ENCODE data around the gene ADIRF. TPM values are rescaled to one million over a fixed set of nuclear protein-coding genes. Genes with fewer than 3 reads are reported as not detected.

The ADIRF gene
- total RNA-seq, 2 donors from 2014 or later, result 113 to 115 TPM

DNA sequence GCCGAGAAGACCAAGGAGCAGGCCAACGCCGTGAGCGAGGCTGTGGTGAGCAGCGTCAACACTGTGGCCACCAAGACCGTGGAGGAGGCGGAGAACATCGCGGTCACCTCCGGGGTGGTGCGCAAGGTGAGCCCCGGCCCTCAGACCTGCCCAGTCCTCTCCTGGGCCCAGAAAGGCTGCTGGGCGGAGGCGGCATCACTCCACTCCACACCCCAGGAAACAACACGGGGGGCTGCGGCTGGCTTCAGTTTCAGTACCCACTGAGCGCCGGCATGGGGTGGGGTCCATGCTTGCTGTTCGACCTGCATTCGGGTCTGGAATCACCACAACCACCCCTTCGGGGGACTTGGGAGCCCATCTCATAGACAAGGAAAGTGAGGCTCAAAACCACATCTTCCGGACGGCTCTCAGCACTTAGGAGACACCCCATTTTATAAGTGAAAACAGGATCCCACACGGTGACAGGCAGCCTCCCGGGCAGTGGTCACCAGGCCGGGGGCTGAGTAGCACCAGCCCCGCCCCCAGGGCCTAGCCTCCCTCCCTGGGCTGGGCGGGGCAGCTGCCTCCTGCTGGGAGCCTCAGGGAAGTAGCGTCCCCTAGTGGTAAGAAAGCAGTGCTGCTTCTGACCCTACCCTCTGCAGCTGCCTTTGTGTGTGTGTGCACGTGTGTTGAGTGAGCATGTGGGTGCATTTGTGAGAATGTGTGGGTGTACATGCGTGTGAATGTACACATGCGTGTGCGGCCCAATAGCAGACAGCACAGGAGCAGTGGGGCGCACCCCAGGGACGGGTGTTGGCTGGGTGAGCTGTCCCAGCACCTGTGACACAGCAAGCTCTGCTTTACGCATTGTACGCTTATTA is 8.0 kb upstream of the ADIRF start:
- Histone ChIP-seq H3K27ac (peak overlapping the region in 2 of 4 donors; percentile 8 to 49), H3K4me3 (no peak overlapping the region), H3K4me1 (peaks cover 12% of the 10 kb centered on the region), H3K27me3 (no peaks in the 10 kb centered on the region), H3K36me3 (replicated peaks in 1 of 2; ENCODE audit: insufficient read depth in 1 of 2, low read depth in 2 of 2) (no peaks in the 10 kb centered on the region), H3K9me3 (no peaks in the 10 kb centered on the region)
- intact Hi-C loops (cut with DNase I), result no loop called here
- peak in 3 of 4 donors; percentile 48 to 60 (median 53) for DNase-seq
- TF ChIP-seq, protein P1, sequence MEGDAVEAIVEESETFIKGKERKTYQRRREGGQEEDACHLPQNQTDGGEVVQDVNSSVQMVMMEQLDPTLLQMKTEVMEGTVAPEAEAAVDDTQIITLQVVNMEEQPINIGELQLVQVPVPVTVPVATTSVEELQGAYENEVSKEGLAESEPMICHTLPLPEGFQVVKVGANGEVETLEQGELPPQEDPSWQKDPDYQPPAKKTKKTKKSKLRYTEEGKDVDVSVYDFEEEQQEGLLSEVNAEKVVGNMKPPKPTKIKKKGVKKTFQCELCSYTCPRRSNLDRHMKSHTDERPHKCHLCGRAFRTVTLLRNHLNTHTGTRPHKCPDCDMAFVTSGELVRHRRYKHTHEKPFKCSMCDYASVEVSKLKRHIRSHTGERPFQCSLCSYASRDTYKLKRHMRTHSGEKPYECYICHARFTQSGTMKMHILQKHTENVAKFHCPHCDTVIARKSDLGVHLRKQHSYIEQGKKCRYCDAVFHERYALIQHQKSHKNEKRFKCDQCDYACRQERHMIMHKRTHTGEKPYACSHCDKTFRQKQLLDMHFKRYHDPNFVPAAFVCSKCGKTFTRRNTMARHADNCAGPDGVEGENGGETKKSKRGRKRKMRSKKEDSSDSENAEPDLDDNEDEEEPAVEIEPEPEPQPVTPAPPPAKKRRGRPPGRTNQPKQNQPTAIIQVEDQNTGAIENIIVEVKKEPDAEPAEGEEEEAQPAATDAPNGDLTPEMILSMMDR (IDR thresholded peaks at IDR 0.05), result peak; percentile 60 to 87 (median 72)
- no peak for TF ChIP-seq POLR2A (IDR thresholded peaks at IDR 0.05)
- 64 to 80% methylated on average over 28 to 34 of the region's 37 CpGs for WGBS, 2 donors
- peak; percentile 70 for ATAC-seq

DNA sequence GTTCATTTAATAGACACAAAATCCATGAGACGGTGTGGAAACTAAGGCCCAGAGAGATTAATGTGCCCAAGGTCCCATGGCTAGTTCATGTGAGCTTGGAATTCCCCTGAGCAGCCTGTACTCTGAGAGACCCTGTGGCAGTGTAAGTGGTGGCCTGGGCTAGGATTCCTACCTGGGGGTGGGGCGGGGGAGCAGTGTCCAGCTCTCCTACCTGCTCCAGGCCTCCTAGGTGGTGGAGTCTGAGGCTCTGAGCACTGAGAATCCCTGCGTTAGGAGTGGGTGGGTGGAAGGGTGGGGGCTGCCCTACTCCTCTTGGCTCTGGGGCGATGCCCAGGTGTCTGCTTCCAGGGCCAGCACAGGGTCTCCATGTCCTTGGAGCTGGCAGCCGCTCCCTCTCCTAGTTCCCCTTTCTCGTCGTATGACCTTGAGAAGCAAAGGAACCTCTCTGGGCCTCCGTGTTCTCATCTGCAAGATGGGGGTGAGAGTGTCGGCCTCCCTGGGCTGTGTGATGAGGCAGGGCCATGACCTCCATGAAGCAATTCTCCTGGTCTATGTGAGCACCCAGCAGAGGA is 7.3 kb upstream of the ADIRF start:
- TF ChIP-seq POLR2A (IDR thresholded peaks at IDR 0.05), result no peak
- TF ChIP-seq, protein P1 (IDR thresholded peaks at IDR 0.05), result no peak
- intact Hi-C loops (cut with DNase I), result no loop called here
- H3K27ac ChIP-seq, result no peak overlapping the region
- H3K27me3 ChIP-seq, result no peaks in the 10 kb centered on the region
- H3K4me3 ChIP-seq, result no peak overlapping the region
- H3K4me1 ChIP-seq, result peaks cover 13% of the 10 kb centered on the region
- ATAC-seq (no peak), DNase-seq (no peak)
- no peaks in the 10 kb centered on the region for H3K36me3 ChIP-seq (replicated peaks in 1 of 2; ENCODE audit: insufficient read depth in 1 of 2, low read depth in 2 of 2)
- 62 to 69% methylated on average over 8 to 9 of the region's 9 CpGs for WGBS, 2 donors
- H3K9me3 ChIP-seq, result no peaks in the 10 kb centered on the region

DNA sequence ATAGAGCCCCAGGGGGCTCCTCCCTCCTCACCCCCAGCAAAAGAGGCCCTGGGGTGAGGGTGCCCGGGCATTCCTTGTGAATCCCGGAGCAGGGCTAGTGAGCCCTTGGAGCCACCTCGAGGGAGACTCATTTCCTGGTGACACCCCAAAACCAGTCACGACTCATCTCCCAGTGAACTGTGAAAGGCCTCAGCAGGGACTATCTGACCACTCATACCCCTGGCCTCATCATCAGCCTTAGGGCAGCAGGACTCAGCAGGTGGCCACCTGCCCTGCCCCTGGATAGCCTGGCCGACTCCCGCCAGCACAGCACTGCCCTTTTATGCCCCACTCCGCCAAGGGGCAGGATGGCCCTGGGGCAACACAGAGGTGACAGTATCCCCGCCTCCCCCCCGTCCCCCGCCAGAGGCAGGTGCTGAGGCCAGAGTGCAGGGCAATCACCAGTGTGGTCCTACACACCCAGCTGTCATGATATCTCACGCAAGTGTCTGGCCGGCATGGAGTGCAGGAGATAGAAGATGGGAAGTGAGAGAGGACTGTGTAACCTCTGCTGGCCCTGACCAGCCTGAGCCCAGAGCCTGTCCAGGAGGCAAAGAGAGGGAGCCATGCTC is 6.7 kb upstream of the ADIRF start:
- intact Hi-C loops (cut with DNase I), result no loop called here
- ATAC-seq, result no peak
- H3K27ac ChIP-seq, result no peak overlapping the region

DNA sequence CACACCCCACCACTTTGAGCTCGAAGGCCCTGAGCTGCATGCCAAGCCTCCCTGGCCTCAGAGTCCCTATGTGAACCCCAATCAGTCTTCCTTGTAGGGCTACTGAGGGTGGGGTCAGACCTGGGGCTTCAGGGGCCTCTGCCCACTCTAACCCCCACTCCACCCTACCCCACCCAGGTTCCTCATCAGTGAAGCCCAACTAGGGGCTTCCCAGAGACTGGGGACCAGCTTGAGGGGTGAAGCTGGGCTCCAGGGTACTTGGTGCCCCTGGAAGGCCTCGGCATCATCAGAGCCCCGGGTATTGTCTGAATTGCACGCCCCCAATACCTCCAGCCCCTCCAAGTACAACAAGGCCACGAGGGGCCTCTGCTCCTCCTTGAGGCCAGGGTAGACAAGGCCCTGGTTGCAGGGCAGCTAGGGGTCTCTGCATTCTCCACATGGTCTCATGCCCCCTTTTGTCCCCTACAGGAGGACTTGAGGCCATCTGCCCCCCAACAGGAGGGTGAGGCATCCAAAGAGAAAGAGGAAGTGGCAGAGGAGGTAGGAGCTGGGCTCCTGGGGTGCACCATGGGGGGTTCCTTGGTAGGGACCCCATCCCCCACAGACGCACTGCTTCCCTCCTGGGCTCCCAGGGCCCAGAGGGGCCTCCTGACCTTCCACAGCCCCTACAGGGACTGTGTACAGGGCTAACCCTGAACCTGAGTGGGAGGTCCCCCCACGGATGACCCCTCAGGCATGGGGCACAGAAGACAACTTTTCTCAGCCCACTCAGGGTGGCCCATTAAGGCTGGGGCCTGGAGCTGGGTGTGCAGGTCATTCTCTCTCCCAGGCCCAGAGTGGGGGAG is 5.9 kb upstream of the ADIRF start:
- Histone ChIP-seq H3K36me3 (replicated peaks in 1 of 2; ENCODE audit: insufficient read depth in 1 of 2, low read depth in 2 of 2) (no peaks in the 10 kb centered on the region), H3K9me3 (no peaks in the 10 kb centered on the region), H3K4me3 (no peak overlapping the region), H3K27me3 (no peaks in the 10 kb centered on the region), H3K27ac (no peak overlapping the region), H3K4me1 (peaks cover 27% of the 10 kb centered on the region)
- ATAC-seq (no peak), DNase-seq (no peak)
- TF ChIP-seq, protein P1 (IDR thresholded peaks at IDR 0.05), result no peak
- TF ChIP-seq POLR2A (IDR thresholded peaks at IDR 0.05), result no peak
- WGBS, 2 donors, result 68 to 74% methylated on average over 4 to 5 of the region's 7 CpGs
- intact Hi-C loops (cut with DNase I), result no loop called here

More for the DNA sequence above, 6.7 kb upstream of the ADIRF start:
- no peak overlapping the region for H3K4me3 ChIP-seq
- peak in 1 of 4 donors; percentile 2 for DNase-seq
- H3K27me3 ChIP-seq, result no peaks in the 10 kb centered on the region
- 66 to 80% methylated on average over 5 to 12 of the region's 12 CpGs for WGBS, 2 donors
- no peak for TF ChIP-seq POLR2A (IDR thresholded peaks at IDR 0.05)
- TF ChIP-seq, protein P1 (IDR thresholded peaks at IDR 0.05), result no peak
- H3K9me3 ChIP-seq, result no peaks in the 10 kb centered on the region
- H3K4me1 ChIP-seq, result peaks cover 19% of the 10 kb centered on the region
- H3K36me3 ChIP-seq (replicated peaks in 1 of 2; ENCODE audit: insufficient read depth in 1 of 2, low read depth in 2 of 2), result no peaks in the 10 kb centered on the region
